H1 (cell line): Measurements from ENCODE around the gene CYTIP.

Experiments
- KDM5A ChIP-seq: fragments of 200-600 bp; IDR thresholded peaks from 2 replicates; pipeline ENCODE4 v1.7.1; 2012; ENCODE audit warnings: mild to moderate bottlenecking, low read length, inconsistent platforms, mixed read lengths
- TF ChIP-seq, protein P1 (sequence below), 3 experiments: IDR thresholded peaks; 1 replicate in 2 of 3; 2 replicates in 1 of 3; pipeline versions ENCODE4 v1.5.1 to v1.6.1; 2011; ENCODE audit warnings: low read length in 3 of 3, mild to moderate bottlenecking in 3 of 3, inconsistent platforms in 2 of 3, low read depth in 1 of 3, moderate library complexity in 1 of 3; ENCODE audit not compliant: insufficient read depth in 1 of 3; ENCODE audit errors: control extremely low read depth in 1 of 3
- TF ChIP-seq, protein P2 (sequence below): IDR thresholded peaks from 2 replicates; pipeline ENCODE4 v1.6.1; 2012; ENCODE audit warnings: inconsistent platforms

- TF ChIP-seq KDM5A: no peak
- TF ChIP-seq, protein P1, sequence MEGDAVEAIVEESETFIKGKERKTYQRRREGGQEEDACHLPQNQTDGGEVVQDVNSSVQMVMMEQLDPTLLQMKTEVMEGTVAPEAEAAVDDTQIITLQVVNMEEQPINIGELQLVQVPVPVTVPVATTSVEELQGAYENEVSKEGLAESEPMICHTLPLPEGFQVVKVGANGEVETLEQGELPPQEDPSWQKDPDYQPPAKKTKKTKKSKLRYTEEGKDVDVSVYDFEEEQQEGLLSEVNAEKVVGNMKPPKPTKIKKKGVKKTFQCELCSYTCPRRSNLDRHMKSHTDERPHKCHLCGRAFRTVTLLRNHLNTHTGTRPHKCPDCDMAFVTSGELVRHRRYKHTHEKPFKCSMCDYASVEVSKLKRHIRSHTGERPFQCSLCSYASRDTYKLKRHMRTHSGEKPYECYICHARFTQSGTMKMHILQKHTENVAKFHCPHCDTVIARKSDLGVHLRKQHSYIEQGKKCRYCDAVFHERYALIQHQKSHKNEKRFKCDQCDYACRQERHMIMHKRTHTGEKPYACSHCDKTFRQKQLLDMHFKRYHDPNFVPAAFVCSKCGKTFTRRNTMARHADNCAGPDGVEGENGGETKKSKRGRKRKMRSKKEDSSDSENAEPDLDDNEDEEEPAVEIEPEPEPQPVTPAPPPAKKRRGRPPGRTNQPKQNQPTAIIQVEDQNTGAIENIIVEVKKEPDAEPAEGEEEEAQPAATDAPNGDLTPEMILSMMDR (IDR thresholded peaks at IDR 0.05; ENCODE audit: control extremely low read depth in 1 of 3, insufficient read depth in 1 of 3, low read depth in 1 of 3, low read length in 3 of 3): no peak
- TF ChIP-seq, protein P2, sequence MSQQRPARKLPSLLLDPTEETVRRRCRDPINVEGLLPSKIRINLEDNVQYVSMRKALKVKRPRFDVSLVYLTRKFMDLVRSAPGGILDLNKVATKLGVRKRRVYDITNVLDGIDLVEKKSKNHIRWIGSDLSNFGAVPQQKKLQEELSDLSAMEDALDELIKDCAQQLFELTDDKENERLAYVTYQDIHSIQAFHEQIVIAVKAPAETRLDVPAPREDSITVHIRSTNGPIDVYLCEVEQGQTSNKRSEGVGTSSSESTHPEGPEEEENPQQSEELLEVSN: no peak
Observed at GRCh38 chr2:157433394-157433793, 10.5 kb downstream of the CYTIP start.
